Activated T-helper 17 cell treated with anti-CD3 and anti-CD28 coated beads, Interleukin-2, amount 50 U/mL, for 72 hours (primary cell): Measurements from ENCODE around the gene ABCA4. TPM values are rescaled to one million over a fixed set of nuclear protein-coding genes. Genes with fewer than 3 reads are reported as not detected.

Experiments
- ATAC-seq: fragments of 150-1000 bp; cut with Tn5 transposase; replicated peaks from 2 replicates; pipeline ENCODE4 v1.10.0; 2021; ENCODE audit warnings: mild to moderate bottlenecking, moderate library complexity
- H3K27ac Mint-ChIP-seq: one replicate; pipeline ENCODE4 v1.8.0; 2022; ENCODE audit warnings: mixed read lengths
- H3K27me3 Mint-ChIP-seq: one replicate; pipeline ENCODE4 v1.8.0; 2022; ENCODE audit warnings: mixed read lengths
- H3K36me3 Mint-ChIP-seq: one replicate; pipeline ENCODE4 v1.8.0; 2022; ENCODE audit warnings: low read depth, mild to moderate bottlenecking, mixed read lengths
- H3K4me1 Mint-ChIP-seq: one replicate; pipeline ENCODE4 v1.8.0; 2022; ENCODE audit warnings: mixed read lengths
- H3K4me3 Mint-ChIP-seq: one replicate; pipeline ENCODE4 v1.8.0; 2022; ENCODE audit warnings: mild to moderate bottlenecking, mixed read lengths
- H3K9me3 Mint-ChIP-seq: one replicate; pipeline ENCODE4 v1.8.0; 2022; ENCODE audit warnings: mixed read lengths
- total RNA-seq, 2 donors: library from RNA; stranded (reverse); gene quantifications; one replicate each; pipeline ENCODE4 v1.2.3, GENCODE V29; 2022

The ABCA4 gene
- total RNA-seq, 2 donors from 2014 or later = not detected

- no peak overlapping the region for H3K4me3 Mint-ChIP-seq
- H3K27me3 Mint-ChIP-seq = peaks cover 15% of the 10 kb centered on the region
- H3K27ac Mint-ChIP-seq = no peak overlapping the region
- no peaks in the 10 kb centered on the region for H3K9me3 Mint-ChIP-seq
- ATAC-seq = no peak
- H3K4me1 Mint-ChIP-seq = peaks cover 5% of the 10 kb centered on the region
- H3K36me3 Mint-ChIP-seq = no peaks in the 10 kb centered on the region
Observed at GRCh38 chr1:94093396-94093795, 27.6 kb downstream of the ABCA4 start.

GRCh38 chr1:94092210-94092613 is 28.7 kb downstream of the ABCA4 start:
- H3K4me1 Mint-ChIP-seq = peaks cover 5% of the 10 kb centered on the region
- no peak for ATAC-seq
- H3K9me3 Mint-ChIP-seq = no peaks in the 10 kb centered on the region
- H3K27ac Mint-ChIP-seq = no peak overlapping the region
- H3K36me3 Mint-ChIP-seq = no peaks in the 10 kb centered on the region
- H3K27me3 Mint-ChIP-seq = peaks cover 22% of the 10 kb centered on the region
- H3K4me3 Mint-ChIP-seq = no peak overlapping the region

- Mint-ChIP-seq H3K9me3 (no peaks in the 10 kb centered on the region), H3K36me3 (no peaks in the 10 kb centered on the region), H3K27me3 (peaks cover 24% of the 10 kb centered on the region), H3K4me1 (peaks cover 5% of the 10 kb centered on the region), H3K27ac (no peak overlapping the region), H3K4me3 (no peak overlapping the region)
- no peak for ATAC-seq
Observed at GRCh38 chr1:94090761-94091160, 30.2 kb downstream of the ABCA4 start.

GRCh38 chr1:94087193-94087592 is 33.8 kb downstream of the ABCA4 start:
- no peak for ATAC-seq
- no peak overlapping the region for H3K4me3 Mint-ChIP-seq
- no peaks in the 10 kb centered on the region for H3K9me3 Mint-ChIP-seq
- no peaks in the 10 kb centered on the region for H3K36me3 Mint-ChIP-seq
- H3K4me1 Mint-ChIP-seq = peaks cover 3% of the 10 kb centered on the region
- no peak overlapping the region for H3K27ac Mint-ChIP-seq
- H3K27me3 Mint-ChIP-seq = peaks cover 29% of the 10 kb centered on the region

GRCh38 chr1:94084547-94084946 is 36.4 kb downstream of the ABCA4 start:
- Mint-ChIP-seq H3K36me3 (no peaks in the 10 kb centered on the region), H3K27me3 (peaks cover 19% of the 10 kb centered on the region), H3K4me1 (no peaks in the 10 kb centered on the region), H3K4me3 (no peak overlapping the region), H3K27ac (no peak overlapping the region), H3K9me3 (no peaks in the 10 kb centered on the region)
- no peak for ATAC-seq

GRCh38 chr1:94084085-94084484 is 36.9 kb downstream of the ABCA4 start:
- no peak overlapping the region for H3K4me3 Mint-ChIP-seq
- no peak for ATAC-seq

GRCh38 chr1:94083681-94084080 is 37.3 kb downstream of the ABCA4 start:
- Mint-ChIP-seq H3K27me3 (peaks cover 15% of the 10 kb centered on the region), H3K9me3 (no peaks in the 10 kb centered on the region), H3K4me3 (no peak overlapping the region), H3K36me3 (no peaks in the 10 kb centered on the region), H3K27ac (no peak overlapping the region), H3K4me1 (no peaks in the 10 kb centered on the region)
- no peak for ATAC-seq

More at GRCh38 chr1:94084085-94084484, 36.9 kb downstream of the ABCA4 start:
- Mint-ChIP-seq H3K27ac (no peak overlapping the region), H3K27me3 (peaks cover 19% of the 10 kb centered on the region), H3K9me3 (no peaks in the 10 kb centered on the region), H3K36me3 (no peaks in the 10 kb centered on the region), H3K4me1 (no peaks in the 10 kb centered on the region)

- H3K4me1 Mint-ChIP-seq = no peaks in the 10 kb centered on the region
- no peak overlapping the region for H3K4me3 Mint-ChIP-seq
- H3K27me3 Mint-ChIP-seq = peaks cover 11% of the 10 kb centered on the region
- no peak overlapping the region for H3K27ac Mint-ChIP-seq
- no peaks in the 10 kb centered on the region for H3K9me3 Mint-ChIP-seq
- H3K36me3 Mint-ChIP-seq = no peaks in the 10 kb centered on the region
- ATAC-seq = no peak
Observed at GRCh38 chr1:94081566-94082344, 39.2 kb downstream of the ABCA4 start.

GRCh38 chr1:94079989-94080388 is 41.0 kb downstream of the ABCA4 start:
- ATAC-seq = no peak
- no peak overlapping the region for H3K27ac Mint-ChIP-seq
- peaks cover 5% of the 10 kb centered on the region for H3K27me3 Mint-ChIP-seq
- H3K4me1 Mint-ChIP-seq = no peaks in the 10 kb centered on the region
- H3K36me3 Mint-ChIP-seq = no peaks in the 10 kb centered on the region
- H3K4me3 Mint-ChIP-seq = no peak overlapping the region
- H3K9me3 Mint-ChIP-seq = no peaks in the 10 kb centered on the region

- Mint-ChIP-seq H3K9me3 (no peaks in the 10 kb centered on the region), H3K36me3 (no peaks in the 10 kb centered on the region), H3K4me1 (no peaks in the 10 kb centered on the region), H3K27ac (no peak overlapping the region), H3K27me3 (peaks cover 7% of the 10 kb centered on the region), H3K4me3 (no peak overlapping the region)
- ATAC-seq = no peak
Observed at GRCh38 chr1:94079080-94079940, 41.6 kb downstream of the ABCA4 start.

- Mint-ChIP-seq H3K4me1 (no peaks in the 10 kb centered on the region), H3K27me3 (peaks cover 19% of the 10 kb centered on the region), H3K27ac (no peak overlapping the region), H3K36me3 (no peaks in the 10 kb centered on the region), H3K9me3 (no peaks in the 10 kb centered on the region), H3K4me3 (no peak overlapping the region)
- no peak for ATAC-seq
Observed at GRCh38 chr1:94072840-94073522, 48.0 kb downstream of the ABCA4 start.

- no peak for ATAC-seq
- Mint-ChIP-seq H3K9me3 (no peaks in the 10 kb centered on the region), H3K27ac (no peak overlapping the region), H3K27me3 (peaks cover 20% of the 10 kb centered on the region), H3K4me1 (no peaks in the 10 kb centered on the region), H3K36me3 (no peaks in the 10 kb centered on the region), H3K4me3 (no peak overlapping the region)
Observed at GRCh38 chr1:94071976-94072375, 49.0 kb downstream of the ABCA4 start.

- no peak overlapping the region for H3K4me3 Mint-ChIP-seq
- H3K36me3 Mint-ChIP-seq = no peaks in the 10 kb centered on the region
- no peaks in the 10 kb centered on the region for H3K4me1 Mint-ChIP-seq
- H3K27ac Mint-ChIP-seq = no peak overlapping the region
- H3K27me3 Mint-ChIP-seq = peaks cover 18% of the 10 kb centered on the region
- no peaks in the 10 kb centered on the region for H3K9me3 Mint-ChIP-seq
- ATAC-seq = no peak
Observed at GRCh38 chr1:94071391-94071790, 49.6 kb downstream of the ABCA4 start.

- no peak for ATAC-seq
- Mint-ChIP-seq H3K27me3 (peaks cover 18% of the 10 kb centered on the region), H3K4me3 (no peak overlapping the region), H3K4me1 (no peaks in the 10 kb centered on the region), H3K36me3 (no peaks in the 10 kb centered on the region), H3K9me3 (no peaks in the 10 kb centered on the region), H3K27ac (no peak overlapping the region)
Observed at GRCh38 chr1:94070865-94071264, 50.1 kb downstream of the ABCA4 start.
